K562 (cell line): Measurements from ENCODE around the gene FAR2. TPM values are rescaled to one million over a fixed set of nuclear protein-coding genes. Genes with fewer than 3 reads are reported as not detected.

Source experiments
- ATAC-seq: fragments of 200-7000 bp; cut with Tn5 transposase; 3 replicates; pipeline ENCODE4 v1.9.1; 2020; ENCODE audit warnings: moderate library complexity
- BruUV-seq: library from RNA; stranded (reverse); fragments of 400-500 nt; replicated peaks from 2 replicates; lab custom pipeline; 2021; lab: Mats Ljungman, UMichigan
- CTCF ChIA-PET: fragments of 300-600 bp; formaldehyde crosslinking; extraction: SDS; loops from one replicate; lab custom pipeline; 2021; ENCODE audit warnings: low intra/inter-chr PET ratio; lab: Yijun Ruan, JAX
- POLR2A ChIA-PET: fragments of 300-600, 350-650 bp; sonication (Branson Sonifier 250); formaldehyde crosslinking; extraction: SDS; loops from one replicate; lab custom pipeline; 2021; ENCODE audit warnings: antibody characterized with exemption, inconsistent platforms; lab: Yijun Ruan, JAX
- DNase-seq, 4 experiments: peaks; one replicate each; pipeline versions ENCODE4 v3.0.0 to v3.0.0-alpha.2; 2011 to 2018; ENCODE audit warnings: low spot score in 3 of 4, mixed read lengths in 3 of 4; ENCODE audit errors: extremely low read depth in 1 of 4
- FAIRE-seq: peaks from 2 replicates; lab custom pipeline; 2011; peaks lifted over from hg19 to GRCh38; lab: Jason Lieb, UNC
- H2AFZ ChIP-seq: 2 replicates; pipeline ENCODE4 v1.6.0; 2011; ENCODE audit warnings: low read depth, low read length, control low read depth, inconsistent platforms
- H3K27ac ChIP-seq: fragments of 200-600 bp; 3 replicates; pipeline ENCODE4 v1.8.0; 2011; ENCODE audit warnings: low read depth, mild to moderate bottlenecking, control low read depth, inconsistent platforms, low read length, moderate library complexity, mixed read lengths; ENCODE audit errors: extremely low read depth
- H3K27me3 ChIP-seq, 2 experiments: fragments of 300-600 bp in 1 of 2; 2 replicates in 1 of 2; 3 replicates in 1 of 2; pipeline versions ENCODE4 v1.6.0 to v1.8.0; 2011; ENCODE audit warnings: inconsistent platforms in 2 of 2, low read length in 2 of 2, mild to moderate bottlenecking in 1 of 2, mixed read lengths in 1 of 2, moderate library complexity in 1 of 2; ENCODE audit not compliant: control insufficient read depth in 2 of 2, insufficient read depth in 2 of 2
- H3K36me3 ChIP-seq: fragments of 300-600 bp; 3 replicates; pipeline ENCODE4 v1.8.0; 2011; ENCODE audit warnings: mild to moderate bottlenecking, low read length, inconsistent platforms; ENCODE audit not compliant: control insufficient read depth, insufficient read depth
- H3K4me1 ChIP-seq, 2 experiments: fragments of 200-600 bp in 1 of 2; replicated peaks in 1 of 2; 2 replicates in 1 of 2; 3 replicates in 1 of 2; pipeline versions ENCODE4 v1.5.1 to v1.8.0; 2011; ENCODE audit warnings: inconsistent platforms in 2 of 2, low read length in 2 of 2, mild to moderate bottlenecking in 1 of 2, mixed read lengths in 1 of 2, moderate library complexity in 1 of 2; ENCODE audit not compliant: control insufficient read depth in 2 of 2, insufficient read depth in 2 of 2
- H3K4me2 ChIP-seq: 2 replicates; pipeline ENCODE4 v1.6.1; 2011; ENCODE audit warnings: low read length, control low read depth, inconsistent platforms, mixed read lengths; ENCODE audit not compliant: insufficient read depth
- H3K4me3 ChIP-seq: fragments of 200-600 bp; sonication (generic), shearing (Covaris generic); 2 replicates; pipeline ENCODE4 v1.5.1; 2016; ENCODE audit warnings: control low read depth, inconsistent platforms
- H3K79me2 ChIP-seq: fragments of 200-600 bp; 3 replicates; pipeline ENCODE4 v1.8.0; 2011; ENCODE audit warnings: low read length, inconsistent platforms; ENCODE audit not compliant: control insufficient read depth, insufficient read depth
- H3K9ac ChIP-seq, 2 experiments: 2 replicates each; pipeline versions ENCODE4 v1.6.0 to v1.6.1; 2011; ENCODE audit warnings: low read depth in 2 of 2, low read length in 2 of 2, control low read depth in 1 of 2, inconsistent platforms in 1 of 2, mild to moderate bottlenecking in 1 of 2, mixed read lengths in 1 of 2; ENCODE audit not compliant: insufficient read depth in 1 of 2
- H3K9me1 ChIP-seq: one replicate; pipeline ENCODE4 v1.6.0; 2011; ENCODE audit warnings: inconsistent platforms, mild to moderate bottlenecking, low read length, moderate library complexity; ENCODE audit not compliant: control insufficient read depth, insufficient read depth
- H3K9me3 ChIP-seq: replicated peaks from 2 replicates; pipeline ENCODE4 v1.5.1; 2011; ENCODE audit warnings: low read depth, low read length, inconsistent platforms; ENCODE audit not compliant: control insufficient read depth, insufficient read depth
- H4K20me1 ChIP-seq: replicated peaks from 2 replicates; pipeline ENCODE4 v1.6.1; 2011; ENCODE audit warnings: low read length, inconsistent platforms, mixed read lengths; ENCODE audit not compliant: control insufficient read depth, insufficient read depth
- BHLHE40 ChIP-seq: IDR thresholded peaks from 2 replicates; pipeline ENCODE4 v1.6.1; 2011; ENCODE audit warnings: low read length, improper control_type of control experiment
- ELF1 ChIP-seq: fragments of 200-800 bp; sonication (Bioruptor generic); IDR thresholded peaks from 2 replicates; pipeline ENCODE4 v1.6.1; 2016; ENCODE audit warnings: missing genetic modification characterization, missing compliant biosample characterization
- FOXJ2 ChIP-seq: fragments of 200-800 bp; sonication (Bioruptor generic); IDR thresholded peaks from 2 replicates; pipeline ENCODE4 v1.6.1; 2016; ENCODE audit warnings: missing genetic modification characterization, missing compliant biosample characterization
- SMARCE1 ChIP-seq: fragments of 450-650 bp; IDR thresholded peaks from 2 replicates; pipeline ENCODE4 v1.7.1; 2016; ENCODE audit warnings: mild to moderate bottlenecking
- SNIP1 ChIP-seq: fragments of 450-650 bp; IDR thresholded peaks from 2 replicates; pipeline ENCODE4 v1.7.1; 2017; ENCODE audit warnings: low read depth, mild to moderate bottlenecking
- SOX6 ChIP-seq: fragments of 450-650 bp; IDR thresholded peaks from 2 replicates; pipeline ENCODE4 v1.6.1; 2014; ENCODE audit warnings: mild to moderate bottlenecking
- SP2 ChIP-seq: IDR thresholded peaks from 2 replicates; pipeline ENCODE4 v1.6.1; 2011; ENCODE audit warnings: mild to moderate bottlenecking, low read depth, low read length, moderate library complexity; ENCODE audit not compliant: poor library complexity, severe bottlenecking; ENCODE audit errors: extremely low read depth
- TCF15 ChIP-seq: fragments of 250-450 bp; sonication (Bioruptor Pico); IDR thresholded peaks from 2 replicates; pipeline ENCODE4 v1.8.0; 2022; ENCODE audit warnings: moderate library complexity, mild to moderate bottlenecking, inconsistent platforms
- USF2 ChIP-seq: sonication (generic); formaldehyde crosslinking; IDR thresholded peaks from 2 replicates; pipeline ENCODE4 v1.5.0; 2020; ENCODE audit warnings: missing genetic modification reagents
- ZFX ChIP-seq: sonication (generic); formaldehyde crosslinking; IDR thresholded peaks from 2 replicates; pipeline ENCODE4 v1.8.0; 2022; ENCODE audit warnings: mild to moderate bottlenecking, missing genetic modification reagents, moderate library complexity
- ZNF707 ChIP-seq: fragments of 250-450 bp; sonication (Bioruptor Pico); conservative IDR thresholded peaks from 2 replicates; pipeline ENCODE4 v1.8.0; 2022; ENCODE audit warnings: inconsistent platforms, mild to moderate bottlenecking, moderate library complexity
- ZNF785 ChIP-seq: fragments of 250-450 bp; sonication (Bioruptor Pico); IDR thresholded peaks from 2 replicates; pipeline ENCODE4 v1.4.0; 2020; ENCODE audit warnings: mild to moderate bottlenecking
- WGBS: fragments of 100-300 bp; shearing (Covaris generic); methylation state at CpG from one replicate; pipeline ENCODE4 v1.1.6; 2016; ENCODE audit warnings: low coverage, mixed read lengths; ENCODE audit not compliant: insufficient coverage; ENCODE audit errors: missing lambda C conversion rate; 5-methylcytosine and 5-hydroxymethylcytosine counted together
- in situ Hi-C: fragments of 300-500 bp; cut with MboI; formaldehyde crosslinking; loops from 4 replicates; pipeline ENCODE4 v1.15.0; 2018; ENCODE audit warnings: inconsistent platforms, mixed read lengths
- intact Hi-C: fragments of 100-400 bp; cut with micrococcal nuclease; formaldehyde crosslinking; loops from 2 replicates; pipeline ENCODE4 v1.14.2; 2022
- polyA plus RNA-seq, 8 experiments: library from polyadenylated mRNA; depleted of rRNA in 4 of 8; stranded (reverse) in 5 of 8; unstranded in 3 of 8; fragments of >200 nt; fragmentation: Nextera tagmentation in 2 of 8; fragmentation: Illumina TruSeq in 1 of 8; extraction: Ambion mirVana in 2 of 8; extraction: Trizol in 1 of 8; gene quantifications; 2 replicates each; pipeline versions ENCODE4 v1.2.1 to v1.2.3, GENCODE V29; 2011 to 2014; ENCODE audit warnings: inconsistent platforms in 1 of 8, missing spikeins in 1 of 8
- total RNA-seq, 7 experiments: library from RNA; depleted of rRNA in 6 of 7; stranded (reverse); fragments of >200 nt in 6 of 7; fragmentation: Illumina TruSeq in 2 of 7; extraction: Trizol in 2 of 7; gene quantifications; 2 replicates each; pipeline versions ENCODE4 v1.2.1 to v1.2.3, GENCODE V29; 2011 to 2021; ENCODE audit warnings: low replicate concordance in 1 of 7
- TF ChIP-seq, protein P1 (sequence below): IDR thresholded peaks from 2 replicates; pipeline ENCODE4 v1.6.1; 2014; ENCODE audit warnings: antibody characterized with exemption

FAR2 gene
- total and polyA plus RNA-seq, 9 of the 15 experiments (the other 6 are each of a cell fraction or from before 2014, with no cell fraction given), result 5.0 to 13.4 (median 8.5) TPM

- no peak overlapping the region for H3K9ac ChIP-seq
- TF ChIP-seq SNIP1 (no peak), USF2 (no peak)
- intact Hi-C loops (no loop called here), in situ Hi-C loops (no loop called here)
- ATAC-seq, result no peak
- peaks cover 4% of the 10 kb centered on the region; the same call in 1 of the 3 replicates for H3K79me2 ChIP-seq
- H2AFZ ChIP-seq, result no peak overlapping the region
- DNase-seq, result no peak
- H3K27ac ChIP-seq, result no peak overlapping the region
- H3K9me1 ChIP-seq, result no peaks in the 10 kb centered on the region
- CTCF ChIA-PET, result no interaction called here
- WGBS, result 17% methylated on average over 3 of the region's 4 CpGs
- no peak overlapping the region for H3K4me2 ChIP-seq
- H3K4me3 ChIP-seq, result no peak overlapping the region
- no peaks in the 10 kb centered on the region for H3K9me3 ChIP-seq
- POLR2A ChIA-PET, result no interaction called here
- no peaks in the 10 kb centered on the region for H4K20me1 ChIP-seq
- no peaks in the 10 kb centered on the region for H3K36me3 ChIP-seq
- no TSS peak for BruUV-seq
- no peak for FAIRE-seq
- H3K4me1 ChIP-seq, result peaks cover 0 to 13% of the 10 kb centered on the region in 2 experiments; a peak in 3 of 5 replicates
- H3K27me3 ChIP-seq, result no peaks in the 10 kb centered on the region
These were observed 4.0 kb downstream of the FAR2 start for GRCh38 chr12:29152981-29153630.

DNA sequence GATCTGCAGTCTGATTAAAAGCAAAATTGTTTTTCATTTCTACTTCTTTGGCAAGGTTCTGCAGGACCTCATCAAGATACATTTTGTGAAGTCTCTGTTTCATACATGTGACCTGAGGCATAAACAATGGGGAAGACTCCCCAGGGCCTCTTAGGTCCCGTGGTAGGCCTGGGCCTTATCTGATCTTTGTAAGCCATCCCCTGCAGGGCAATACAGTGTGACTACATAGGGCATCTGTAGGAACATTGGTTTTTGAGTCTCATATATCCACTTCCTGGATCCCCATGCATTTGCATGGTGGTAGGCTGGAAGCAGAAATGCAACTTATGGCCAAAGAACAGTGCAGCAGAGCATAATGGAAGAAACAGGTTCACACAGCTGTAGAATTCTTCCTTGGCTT, 6.0 kb downstream of the FAR2 start:
- H3K9me3 ChIP-seq, result no peaks in the 10 kb centered on the region
- 0% methylated on average over 1 of the region's 1 CpG for WGBS
- no peaks in the 10 kb centered on the region; a peak in 2 of 5 replicates for H3K4me1 ChIP-seq
- intact Hi-C loops, result no loop called here
- H3K79me2 ChIP-seq, result no peaks in the 10 kb centered on the region
- H3K9ac ChIP-seq, result no peak overlapping the region
- no peak overlapping the region for H3K27ac ChIP-seq
- DNase-seq (peak in 2 of 4 experiments; percentile 24 to 28), FAIRE-seq (peak; percentile 35), ATAC-seq (peak; percentile 73)
- no peaks in the 10 kb centered on the region for H4K20me1 ChIP-seq
- ChIA-PET CTCF (no interaction called here), POLR2A (no interaction called here)
- no peak overlapping the region for H3K4me3 ChIP-seq
- BruUV-seq, result no TSS peak
- H3K9me1 ChIP-seq, result no peaks in the 10 kb centered on the region
- no peaks in the 10 kb centered on the region for H3K27me3 ChIP-seq
- no peak overlapping the region for H3K4me2 ChIP-seq
- TF ChIP-seq, protein P1, sequence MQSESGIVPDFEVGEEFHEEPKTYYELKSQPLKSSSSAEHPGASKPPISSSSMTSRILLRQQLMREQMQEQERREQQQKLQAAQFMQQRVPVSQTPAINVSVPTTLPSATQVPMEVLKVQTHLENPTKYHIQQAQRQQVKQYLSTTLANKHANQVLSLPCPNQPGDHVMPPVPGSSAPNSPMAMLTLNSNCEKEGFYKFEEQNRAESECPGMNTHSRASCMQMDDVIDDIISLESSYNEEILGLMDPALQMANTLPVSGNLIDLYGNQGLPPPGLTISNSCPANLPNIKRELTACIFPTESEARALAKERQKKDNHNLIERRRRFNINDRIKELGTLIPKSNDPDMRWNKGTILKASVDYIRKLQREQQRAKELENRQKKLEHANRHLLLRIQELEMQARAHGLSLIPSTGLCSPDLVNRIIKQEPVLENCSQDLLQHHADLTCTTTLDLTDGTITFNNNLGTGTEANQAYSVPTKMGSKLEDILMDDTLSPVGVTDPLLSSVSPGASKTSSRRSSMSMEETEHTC, result 0 out of 2 replicates have a peak, but pooled peaks have one; percentile 36
- TF ChIP-seq SMARCE1 (no peak), ZNF785 (CRISPR knock-in tag) (no peak), ZNF707 (CRISPR knock-in tag) (no peak), SOX6 (peak; percentile 76; the same call in 1 of the 2 replicates), ELF1 (tag) (peak; percentile 51), SP2 (no peak), BHLHE40 (0 out of 2 replicates have a peak, but pooled peaks have one; percentile 38), TCF15 (no peak), ZFX (0 out of 2 replicates have a peak, but pooled peaks have one; percentile 24), FOXJ2 (tag) (peak; percentile 60)
- in situ Hi-C loops, result no loop called here
- H3K36me3 ChIP-seq, result no peaks in the 10 kb centered on the region
- H2AFZ ChIP-seq, result no peak overlapping the region
